Astrocyte (in vitro differentiated cells and primary cell): ENCODE results near the gene NECTIN1. TPM values are rescaled to one million over a fixed set of nuclear protein-coding genes. Genes with fewer than 3 reads are reported as not detected.

Experiments
- DNase-seq: peaks from one replicate; pipeline ENCODE4 v3.0.0-alpha.2; 2010; ENCODE audit warnings: low read depth
- FAIRE-seq: peaks from 2 replicates; lab custom pipeline; 2011; peaks lifted over from hg19 to GRCh38; lab: Jason Lieb, UNC
- H2AFZ ChIP-seq: 2 replicates; pipeline ENCODE4 v1.6.0; 2012; ENCODE audit warnings: low read depth, low read length, inconsistent platforms
- H3K27ac ChIP-seq: 2 replicates; pipeline ENCODE4 v1.5.1; 2011; ENCODE audit warnings: low read depth, low read length, inconsistent platforms
- H3K27me3 ChIP-seq: 2 replicates; pipeline ENCODE4 v1.6.0; 2011; ENCODE audit warnings: low read length, inconsistent platforms; ENCODE audit not compliant: insufficient read depth
- H3K36me3 ChIP-seq: 2 replicates; pipeline ENCODE4 v1.5.1; 2011; ENCODE audit warnings: low read length, inconsistent platforms; ENCODE audit not compliant: insufficient read depth
- H3K4me1 ChIP-seq: 2 replicates; pipeline ENCODE4 v1.5.1; 2011; ENCODE audit warnings: low read length, inconsistent platforms; ENCODE audit not compliant: insufficient read depth
- H3K4me2 ChIP-seq: 2 replicates; pipeline ENCODE4 v1.6.0; 2012; ENCODE audit warnings: low read length, inconsistent platforms
- H3K4me3 ChIP-seq: 2 replicates; pipeline ENCODE4 v1.5.1; 2011; ENCODE audit warnings: low read depth, mild to moderate bottlenecking, low read length, inconsistent platforms; ENCODE audit not compliant: insufficient read depth
- H3K79me2 ChIP-seq: 2 replicates; pipeline ENCODE4 v1.6.0; 2012; ENCODE audit warnings: mild to moderate bottlenecking, low read length, inconsistent platforms; ENCODE audit not compliant: insufficient read depth
- H3K9ac ChIP-seq: 2 replicates; pipeline ENCODE4 v1.6.0; 2012; ENCODE audit warnings: mild to moderate bottlenecking, low read length, inconsistent platforms
- H3K9me3 ChIP-seq: 2 replicates; pipeline ENCODE4 v1.5.1; 2012; ENCODE audit warnings: low read depth, mild to moderate bottlenecking, low read length, inconsistent platforms; ENCODE audit not compliant: insufficient read depth
- H4K20me1 ChIP-seq: 2 replicates; pipeline ENCODE4 v1.6.0; 2012; ENCODE audit warnings: low read length, inconsistent platforms; ENCODE audit not compliant: insufficient read depth
- H3K27ac Mint-ChIP-seq: one replicate; pipeline ENCODE4 v1.8.0; 2021; ENCODE audit warnings: mild to moderate bottlenecking, mixed read lengths; ENCODE audit not compliant: unreplicated experiment
- H3K27me3 Mint-ChIP-seq: one replicate; pipeline ENCODE4 v1.8.0; 2021; ENCODE audit warnings: low read depth, mixed read lengths; ENCODE audit not compliant: unreplicated experiment
- H3K36me3 Mint-ChIP-seq: one replicate; pipeline ENCODE4 v1.8.0; 2021; ENCODE audit warnings: low read depth, mixed read lengths; ENCODE audit not compliant: unreplicated experiment
- H3K4me1 Mint-ChIP-seq: one replicate; pipeline ENCODE4 v1.8.0; 2021; ENCODE audit warnings: low read depth, mixed read lengths; ENCODE audit not compliant: unreplicated experiment
- H3K4me3 Mint-ChIP-seq: one replicate; pipeline ENCODE4 v1.8.0; 2021; ENCODE audit warnings: mild to moderate bottlenecking, moderate library complexity, mixed read lengths; ENCODE audit not compliant: unreplicated experiment
- H3K9me3 Mint-ChIP-seq: one replicate; pipeline ENCODE4 v1.8.0; 2021; ENCODE audit warnings: mild to moderate bottlenecking, mixed read lengths; ENCODE audit not compliant: unreplicated experiment
- EZH2 ChIP-seq: IDR thresholded peaks from 2 replicates; pipeline ENCODE4 v1.6.1; 2012; ENCODE audit warnings: mild to moderate bottlenecking, low read length, inconsistent platforms; ENCODE audit not compliant: insufficient read depth
- total RNA-seq: library from RNA; stranded (reverse); gene quantifications from 2 replicates; pipeline ENCODE4 v1.2.1, GENCODE V29; 2021
- TF ChIP-seq, protein P1 (sequence below): IDR thresholded peaks from 2 replicates; pipeline ENCODE4 v1.5.1; 2011; ENCODE audit warnings: low read depth, mild to moderate bottlenecking, inconsistent platforms, low read length, moderate library complexity; ENCODE audit not compliant: insufficient read depth

The NECTIN1 gene
- total RNA-seq, 1 donor from 2014 or later, result 17.7 TPM

DNA sequence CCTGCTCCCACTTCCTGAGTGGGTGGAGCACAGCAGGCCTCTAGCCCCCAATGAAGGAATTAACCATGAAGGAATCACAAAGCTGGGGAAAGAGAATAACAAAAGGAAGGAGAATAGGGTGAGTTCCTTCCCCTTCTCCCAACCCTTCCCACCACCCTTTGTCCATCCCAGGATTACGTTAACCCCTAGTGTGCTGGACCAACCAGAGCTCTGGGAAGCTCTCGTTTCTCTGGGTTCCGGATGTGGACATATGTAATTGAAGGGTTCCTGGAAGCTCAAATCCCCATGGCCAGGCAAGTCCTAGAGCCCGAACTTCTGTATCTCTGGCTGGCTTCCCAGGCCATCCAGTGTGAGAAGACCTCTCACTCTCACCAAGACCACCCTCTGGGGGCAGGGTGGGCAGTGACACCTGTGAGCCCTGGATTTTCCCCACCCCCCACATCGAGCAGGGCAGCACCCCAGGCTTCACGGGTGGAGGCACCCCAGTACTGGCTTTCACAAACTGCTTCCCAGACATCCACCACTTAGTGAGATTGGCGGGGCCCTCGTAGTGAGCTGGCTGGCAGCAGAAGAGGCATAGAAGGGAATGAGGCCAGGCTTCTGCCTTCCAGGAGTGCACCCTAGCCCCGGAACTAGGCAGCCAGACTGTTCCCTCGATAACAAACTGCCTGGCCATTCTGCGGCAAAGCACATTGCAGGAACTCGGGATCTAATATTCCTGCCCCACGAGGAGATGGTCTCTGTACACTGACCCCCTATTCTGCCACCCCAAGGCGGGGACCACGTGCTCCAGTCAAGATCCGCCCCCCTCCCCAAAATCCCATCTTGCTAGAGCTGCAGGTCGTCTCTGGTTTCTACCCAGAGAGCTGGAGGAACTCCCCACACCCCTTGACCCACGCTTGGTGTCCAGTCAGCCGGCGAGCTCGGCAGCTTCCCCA lies 2.1 kb downstream of the NECTIN1 start:
- FAIRE-seq, result no peak
- H2AFZ ChIP-seq, result peak overlapping the region; percentile 77
- no peak overlapping the region for H3K27ac ChIP-seq
- H4K20me1 ChIP-seq, result peaks cover 63% of the 10 kb centered on the region
- H3K79me2 ChIP-seq, result peaks cover 47% of the 10 kb centered on the region
- peaks cover 21% of the 10 kb centered on the region for H3K4me1 ChIP-seq
- peaks cover 2% of the 10 kb centered on the region for H3K27me3 ChIP-seq
- H3K4me3 Mint-ChIP-seq, result peak overlapping the region; percentile 76
- H3K27ac Mint-ChIP-seq, result no peak overlapping the region
- H3K9ac ChIP-seq, result peak overlapping the region; percentile 76
- no peaks in the 10 kb centered on the region for H3K9me3 Mint-ChIP-seq
- peak overlapping the region; percentile 97 for H3K4me2 ChIP-seq
- H3K9me3 ChIP-seq, result no peaks in the 10 kb centered on the region
- peaks cover 54% of the 10 kb centered on the region for H3K27me3 Mint-ChIP-seq
- peaks cover 1% of the 10 kb centered on the region for H3K36me3 Mint-ChIP-seq
- TF ChIP-seq, protein P1, sequence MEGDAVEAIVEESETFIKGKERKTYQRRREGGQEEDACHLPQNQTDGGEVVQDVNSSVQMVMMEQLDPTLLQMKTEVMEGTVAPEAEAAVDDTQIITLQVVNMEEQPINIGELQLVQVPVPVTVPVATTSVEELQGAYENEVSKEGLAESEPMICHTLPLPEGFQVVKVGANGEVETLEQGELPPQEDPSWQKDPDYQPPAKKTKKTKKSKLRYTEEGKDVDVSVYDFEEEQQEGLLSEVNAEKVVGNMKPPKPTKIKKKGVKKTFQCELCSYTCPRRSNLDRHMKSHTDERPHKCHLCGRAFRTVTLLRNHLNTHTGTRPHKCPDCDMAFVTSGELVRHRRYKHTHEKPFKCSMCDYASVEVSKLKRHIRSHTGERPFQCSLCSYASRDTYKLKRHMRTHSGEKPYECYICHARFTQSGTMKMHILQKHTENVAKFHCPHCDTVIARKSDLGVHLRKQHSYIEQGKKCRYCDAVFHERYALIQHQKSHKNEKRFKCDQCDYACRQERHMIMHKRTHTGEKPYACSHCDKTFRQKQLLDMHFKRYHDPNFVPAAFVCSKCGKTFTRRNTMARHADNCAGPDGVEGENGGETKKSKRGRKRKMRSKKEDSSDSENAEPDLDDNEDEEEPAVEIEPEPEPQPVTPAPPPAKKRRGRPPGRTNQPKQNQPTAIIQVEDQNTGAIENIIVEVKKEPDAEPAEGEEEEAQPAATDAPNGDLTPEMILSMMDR, result no peak
- TF ChIP-seq EZH2, result no peak
- H3K4me1 Mint-ChIP-seq, result no peaks in the 10 kb centered on the region
- no peak for DNase-seq
- H3K4me3 ChIP-seq, result peak overlapping the region; percentile 71
- H3K36me3 ChIP-seq, result no peaks in the 10 kb centered on the region

DNA sequence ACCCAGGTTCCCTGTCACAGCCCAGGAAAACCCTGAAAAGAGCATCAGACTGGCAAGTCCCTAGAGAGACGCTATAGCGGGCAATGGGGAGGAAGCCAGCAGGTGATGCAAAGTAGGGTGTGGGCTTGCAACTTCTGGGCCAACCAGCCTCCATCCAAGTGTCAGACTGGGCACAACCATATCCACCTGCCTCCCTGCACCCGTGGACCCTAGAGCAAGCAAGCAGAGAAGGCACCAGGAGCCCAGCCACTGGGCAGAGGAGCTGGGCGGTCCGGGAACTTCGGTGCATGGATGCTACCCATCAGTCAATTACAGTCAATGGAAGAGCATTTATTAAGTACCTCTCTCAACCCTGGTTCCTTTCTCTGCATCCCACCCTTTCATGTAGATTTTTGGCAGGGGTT lies 2.8 kb downstream of the NECTIN1 start:
- peaks cover 70% of the 10 kb centered on the region for H4K20me1 ChIP-seq
- no peak overlapping the region for H3K27ac Mint-ChIP-seq
- H3K27me3 ChIP-seq, result peaks cover 2% of the 10 kb centered on the region
- H2AFZ ChIP-seq, result no peak overlapping the region
- no peak overlapping the region for H3K27ac ChIP-seq
- no peak for TF ChIP-seq EZH2
- TF ChIP-seq, protein P1, result no peak
- peaks cover 21% of the 10 kb centered on the region for H3K4me1 ChIP-seq
- H3K27me3 Mint-ChIP-seq, result peaks cover 55% of the 10 kb centered on the region
- peaks cover 47% of the 10 kb centered on the region for H3K79me2 ChIP-seq
- H3K9ac ChIP-seq, result no peak overlapping the region
- H3K4me3 ChIP-seq, result no peak overlapping the region
- H3K9me3 ChIP-seq, result no peaks in the 10 kb centered on the region
- DNase-seq (no peak), FAIRE-seq (no peak)
- no peaks in the 10 kb centered on the region for H3K4me1 Mint-ChIP-seq
- no peaks in the 10 kb centered on the region for H3K9me3 Mint-ChIP-seq
- peak overlapping the region; percentile 97 for H3K4me2 ChIP-seq
- H3K36me3 ChIP-seq, result no peaks in the 10 kb centered on the region
- H3K4me3 Mint-ChIP-seq, result no peak overlapping the region
- peaks cover 1% of the 10 kb centered on the region for H3K36me3 Mint-ChIP-seq

DNA sequence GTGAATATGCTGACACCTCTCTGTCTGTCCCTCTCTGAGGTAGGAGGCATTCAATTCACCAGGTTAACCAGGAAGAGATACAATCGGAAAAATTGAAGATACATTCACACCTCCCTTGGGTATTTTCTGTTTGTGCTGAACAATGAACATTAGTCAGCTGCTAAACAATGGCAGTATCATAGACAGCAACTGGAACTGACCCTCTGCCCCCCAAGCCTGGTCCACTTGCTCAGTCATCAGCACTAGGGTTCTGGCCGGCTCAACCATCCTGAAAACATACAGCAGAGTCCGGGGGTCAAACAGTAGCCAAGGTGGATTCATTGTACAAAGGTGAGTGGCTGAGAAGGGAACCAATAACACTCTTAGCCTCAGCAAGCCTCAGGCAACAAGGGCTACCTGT lies 4.0 kb downstream of the NECTIN1 start:
- no peak overlapping the region for H2AFZ ChIP-seq
- H3K4me1 ChIP-seq, result peaks cover 19% of the 10 kb centered on the region
- Mint-ChIP-seq H3K27ac (no peak overlapping the region), H3K4me1 (no peaks in the 10 kb centered on the region), H3K9me3 (no peaks in the 10 kb centered on the region), H3K4me3 (no peak overlapping the region), H3K36me3 (peaks cover 4% of the 10 kb centered on the region), H3K27me3 (peaks cover 52% of the 10 kb centered on the region)
- H3K27me3 ChIP-seq, result peaks cover 2% of the 10 kb centered on the region
- DNase-seq (no peak), FAIRE-seq (no peak)
- no peak overlapping the region for H3K9ac ChIP-seq
- H3K9me3 ChIP-seq, result no peaks in the 10 kb centered on the region
- peaks cover 54% of the 10 kb centered on the region for H3K79me2 ChIP-seq
- H3K36me3 ChIP-seq, result no peaks in the 10 kb centered on the region
- no peak overlapping the region for H3K4me2 ChIP-seq
- H4K20me1 ChIP-seq, result peaks cover 82% of the 10 kb centered on the region
- TF ChIP-seq EZH2, result no peak
- TF ChIP-seq, protein P1, result no peak
- H3K4me3 ChIP-seq, result no peak overlapping the region
- no peak overlapping the region for H3K27ac ChIP-seq
